Vagina (tissue), 2 donors: Measurements from ENCODE around the gene MYH11. TPM values are rescaled to one million over a fixed set of nuclear protein-coding genes. Genes with fewer than 3 reads are reported as not detected.
A peak's percentile ranks its signal among the peaks of the same experiment; 100 is the strongest.
"Not testable (repeated sequence)": the region's sequence is repeated elsewhere in the genome, so short reads cannot be mapped to it uniquely, and the experiment has no call there.

Experiments used
- DNase-seq, 2 donors: peaks; one replicate each; pipeline ENCODE4 v3.0.0-alpha.2; 2017; ENCODE audit errors: extremely low spot score in 2 of 2
- H3K27ac ChIP-seq: fragments of 200-600 bp; sonication (generic); one replicate; pipeline ENCODE4 v1.5.1; 2019
- H3K27me3 ChIP-seq: fragments of 200-600 bp; sonication (generic); one replicate; pipeline ENCODE4 v1.5.1; 2019
- H3K36me3 ChIP-seq, 2 donors: fragments of 200-600 bp; sonication (generic); one replicate each; pipeline ENCODE4 v1.5.1; 2017 to 2019
- H3K4me1 ChIP-seq: fragments of 200-600 bp; sonication (generic); one replicate; pipeline ENCODE4 v1.5.1; 2019
- H3K4me3 ChIP-seq, 2 donors: fragments of 200-600 bp; sonication (generic); 1 replicate in 1 of 2; 2 replicates in 1 of 2; pipeline ENCODE4 v1.5.1; 2016 to 2019
- H3K9me3 ChIP-seq: fragments of 200-600 bp; sonication (generic); one replicate; pipeline ENCODE4 v1.5.1; 2019
- CTCF ChIP-seq, 3 experiments: fragments of 450-650 bp in 2 of 3; fragments of 200-600 bp in 1 of 3; sonication (generic) in 1 of 3; IDR thresholded peaks; one replicate each; pipeline ENCODE4 v1.5.1; 2017 to 2019; ENCODE audit warnings: antibody characterized with exemption in 3 of 3, mild to moderate bottlenecking in 2 of 3, moderate library complexity in 2 of 3
- POLR2A ChIP-seq, 2 donors: fragments of 450-650 bp; IDR thresholded peaks; one replicate each; pipeline ENCODE4 v1.6.1; 2017; ENCODE audit warnings: antibody characterized with exemption in 2 of 2, mild to moderate bottlenecking in 2 of 2, moderate library complexity in 2 of 2
- POLR2AphosphoS5 ChIP-seq, 2 donors: sonication (generic); formaldehyde crosslinking; IDR thresholded peaks; one replicate each; pipeline ENCODE4 v1.9.0; 2017; ENCODE audit warnings: antibody characterized with exemption in 2 of 2, mild to moderate bottlenecking in 2 of 2, low read depth in 1 of 2; ENCODE audit not compliant: insufficient read depth in 1 of 2
- intact Hi-C: fragments of 100-400 bp; cut with DNase I; formaldehyde crosslinking; loops from one replicate; pipeline ENCODE4 v1.15.1; 2023
- total RNA-seq: library from RNA; depleted of rRNA; stranded (reverse); fragments of >200 nt; gene quantifications from one replicate; pipeline ENCODE4 v1.2.3, GENCODE V29; 2016

The MYH11 gene
- total RNA-seq, 1 donor from 2014 or later, result 822 TPM

GRCh38 chr16:15816228-15816627, 40.6 kb downstream of the MYH11 start:
- peaks cover 16% of the 10 kb centered on the region for H3K4me1 ChIP-seq
- no peak overlapping the region for H3K27ac ChIP-seq
- no peak overlapping the region for H3K4me3 ChIP-seq
- no peaks in the 10 kb centered on the region for H3K9me3 ChIP-seq
- no peaks in the 10 kb centered on the region for H3K27me3 ChIP-seq
- H3K36me3 ChIP-seq, result no peaks in the 10 kb centered on the region
- intact Hi-C loops, result no loop called here
- TF ChIP-seq CTCF (IDR thresholded peaks at IDR 0.05) (no peak), POLR2A (IDR thresholded peaks at IDR 0.05) (no peak), POLR2AphosphoS5 (IDR thresholded peaks at IDR 0.05; ENCODE audit: insufficient read depth in 1 of 2, low read depth in 1 of 2) (no peak)
- DNase-seq, result no peak

- H3K27me3 ChIP-seq, H3K27ac ChIP-seq, H3K9me3 ChIP-seq, H3K36me3 ChIP-seq, H3K4me3 ChIP-seq, DNase-seq, intact Hi-C loops: not testable (repeated sequence)
- peaks cover 33% of the 10 kb centered on the region for H3K4me1 ChIP-seq
Observed at GRCh38 chr16:15812401-15812750, 44.5 kb downstream of the MYH11 start.

GRCh38 chr16:15811481-15812400, 45.1 kb downstream of the MYH11 start:
- peak in 1 of 2 donors; percentile 61 for TF ChIP-seq POLR2AphosphoS5 (IDR thresholded peaks at IDR 0.05; ENCODE audit: insufficient read depth in 1 of 2, low read depth in 1 of 2)
- no peak for TF ChIP-seq CTCF (IDR thresholded peaks at IDR 0.05)
- H3K9me3 ChIP-seq, result no peaks in the 10 kb centered on the region
- intact Hi-C loops, result no loop called here
- H3K4me3 ChIP-seq, result no peak overlapping the region
- H3K4me1 ChIP-seq, result peaks cover 33% of the 10 kb centered on the region
- no peak for DNase-seq
- peak overlapping the region; percentile 53 for H3K27ac ChIP-seq
- H3K36me3 ChIP-seq, result no peaks in the 10 kb centered on the region
- H3K27me3 ChIP-seq, result no peaks in the 10 kb centered on the region

GRCh38 chr16:15810949-15811348, 45.9 kb downstream of the MYH11 start:
- Histone ChIP-seq H3K27ac (peak overlapping the region; percentile 53), H3K4me3 (no peak overlapping the region), H3K4me1 (peaks cover 33% of the 10 kb centered on the region), H3K9me3 (no peaks in the 10 kb centered on the region), H3K27me3 (no peaks in the 10 kb centered on the region), H3K36me3 (no peaks in the 10 kb centered on the region)
- TF ChIP-seq POLR2A (IDR thresholded peaks at IDR 0.05) (no peak), CTCF (IDR thresholded peaks at IDR 0.05) (no peak), POLR2AphosphoS5 (IDR thresholded peaks at IDR 0.05; ENCODE audit: insufficient read depth in 1 of 2, low read depth in 1 of 2) (no peak)
- intact Hi-C loops, result no loop called here
- DNase-seq, result no peak

GRCh38 chr16:15810411-15810810, 46.4 kb downstream of the MYH11 start:
- TF ChIP-seq POLR2AphosphoS5 (IDR thresholded peaks at IDR 0.05; ENCODE audit: insufficient read depth in 1 of 2, low read depth in 1 of 2), result no peak
- TF ChIP-seq POLR2A (IDR thresholded peaks at IDR 0.05), result no peak
- TF ChIP-seq CTCF (IDR thresholded peaks at IDR 0.05), result no peak
- Histone ChIP-seq H3K4me1 (peaks cover 33% of the 10 kb centered on the region), H3K4me3 (no peak overlapping the region), H3K27ac (peak overlapping the region; percentile 3), H3K36me3 (no peaks in the 10 kb centered on the region), H3K9me3 (no peaks in the 10 kb centered on the region), H3K27me3 (no peaks in the 10 kb centered on the region)
- intact Hi-C loops, result no loop called here
- DNase-seq, result no peak

- intact Hi-C loops, H3K27ac ChIP-seq, DNase-seq, H3K9me3 ChIP-seq, H3K36me3 ChIP-seq, H3K27me3 ChIP-seq, H3K4me3 ChIP-seq: not testable (repeated sequence)
- H3K4me1 ChIP-seq, result peaks cover 33% of the 10 kb centered on the region
Observed at GRCh38 chr16:15809297-15809696, 47.5 kb downstream of the MYH11 start.
